ENCODE measurements around the gene MYBL2.
A peak's percentile ranks its signal among the peaks of the same experiment; 100 is the strongest.

Gene MYBL2

GRCh38 chr20:43724383-43724782, 57.5 kb downstream of the MYBL2 start:
- DNase-seq: no peak

GRCh38 chr20:43725666-43726065, 58.8 kb downstream of the MYBL2 start:
- DNase-seq: no peak

GRCh38 chr20:43726333-43726732, 59.4 kb downstream of the MYBL2 start:
- DNase-seq: no peak

GRCh38 chr20:43726811-43727338, 60.0 kb downstream of the MYBL2 start, which contains the start of gene GTSF1L:
TSS of gene GTSF1L (minus strand) at chr20:43727002. CDS start at chr20:43726694, 308 bp downstream.
- no peak for DNase-seq

- DNase-seq: no peak
These were observed 61.2 kb downstream of the MYBL2 start for GRCh38 chr20:43727980-43728590.

GRCh38 chr20:43728686-43729255, 61.9 kb downstream of the MYBL2 start:
- no peak for DNase-seq

- no peak for DNase-seq
These were observed 64.6 kb downstream of the MYBL2 start for GRCh38 chr20:43731469-43731868.

- DNase-seq: no peak
These were observed 65.0 kb downstream of the MYBL2 start for GRCh38 chr20:43731927-43732326.

GRCh38 chr20:43736588-43737158, 69.8 kb downstream of the MYBL2 start:
- no peak for DNase-seq

GRCh38 chr20:43737925-43738324, 71.0 kb downstream of the MYBL2 start:
- no peak for DNase-seq

GRCh38 chr20:43739148-43739749, 72.3 kb downstream of the MYBL2 start:
- no peak for DNase-seq

GRCh38 chr20:43740642-43741041, 73.7 kb downstream of the MYBL2 start:
- no peak for DNase-seq

GRCh38 chr20:43744151-43744611, 77.3 kb downstream of the MYBL2 start:
- no peak for DNase-seq

GRCh38 chr20:43744966-43745730, 78.2 kb downstream of the MYBL2 start:
- DNase-seq: no peak

GRCh38 chr20:43746344-43747137, 79.6 kb downstream of the MYBL2 start:
- no peak for DNase-seq

GRCh38 chr20:43748274-43748673, 81.4 kb downstream of the MYBL2 start:
- no peak for DNase-seq

GRCh38 chr20:43749734-43750294, 82.9 kb downstream of the MYBL2 start:
- DNase-seq: peak; percentile 45

- no peak for DNase-seq
These were observed 83.9 kb downstream of the MYBL2 start for GRCh38 chr20:43750774-43751166.

GRCh38 chr20:43751167-43752050, 84.5 kb downstream of the MYBL2 start:
- no peak for DNase-seq

GRCh38 chr20:43752051-43752360, 85.1 kb downstream of the MYBL2 start:
- DNase-seq: no peak
